HG02973 (cell line): ENCODE data around the gene CDH4.

Experiments used
- ATAC-seq: cut with Tn5 transposase; IDR thresholded peaks from one replicate; pipeline ENCODE4 v1.9.1; 2021; ENCODE audit warnings: moderate library complexity; ENCODE audit not compliant: unreplicated experiment

CDH4 gene

DNA sequence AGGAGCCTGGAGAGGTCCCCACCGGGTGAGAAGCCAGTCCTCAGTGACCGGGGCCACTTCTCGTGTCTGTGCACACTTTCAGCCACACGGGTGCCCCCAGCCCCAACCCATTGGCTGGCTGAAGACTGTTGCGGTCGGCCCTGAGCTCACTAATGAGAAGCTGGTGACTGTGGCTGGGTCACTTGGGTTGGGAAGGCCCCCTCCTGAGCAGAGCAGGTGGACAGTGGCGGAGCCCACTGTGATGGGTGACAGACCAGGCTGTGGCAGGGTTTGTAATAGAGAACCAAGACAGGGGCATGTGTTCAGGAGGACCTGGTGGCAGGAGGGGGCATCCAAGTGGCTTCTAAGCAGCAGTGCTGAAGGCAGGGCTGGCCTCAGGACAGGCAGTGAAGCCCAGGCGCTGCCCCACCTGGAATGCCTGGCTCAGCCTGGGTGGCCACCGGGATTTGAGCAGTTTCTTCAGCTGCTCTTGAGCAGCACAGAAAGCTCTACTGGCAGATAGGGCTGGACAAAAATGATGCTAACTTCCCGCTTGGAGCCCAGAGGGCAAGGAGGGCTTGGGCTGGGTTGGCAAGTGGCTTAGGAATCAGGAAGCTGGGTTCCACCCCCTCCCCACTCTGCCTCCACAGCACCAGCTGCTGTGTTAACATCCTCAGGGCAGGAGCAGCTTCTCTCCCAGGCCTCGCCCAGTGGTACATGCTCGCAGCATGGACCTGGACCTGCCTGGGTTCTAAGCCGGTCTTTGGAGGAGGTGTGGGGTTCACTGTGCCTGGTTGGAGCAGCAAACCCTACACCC lies 256.4 kb downstream of the CDH4 start:
- ATAC-seq: no peak

DNA sequence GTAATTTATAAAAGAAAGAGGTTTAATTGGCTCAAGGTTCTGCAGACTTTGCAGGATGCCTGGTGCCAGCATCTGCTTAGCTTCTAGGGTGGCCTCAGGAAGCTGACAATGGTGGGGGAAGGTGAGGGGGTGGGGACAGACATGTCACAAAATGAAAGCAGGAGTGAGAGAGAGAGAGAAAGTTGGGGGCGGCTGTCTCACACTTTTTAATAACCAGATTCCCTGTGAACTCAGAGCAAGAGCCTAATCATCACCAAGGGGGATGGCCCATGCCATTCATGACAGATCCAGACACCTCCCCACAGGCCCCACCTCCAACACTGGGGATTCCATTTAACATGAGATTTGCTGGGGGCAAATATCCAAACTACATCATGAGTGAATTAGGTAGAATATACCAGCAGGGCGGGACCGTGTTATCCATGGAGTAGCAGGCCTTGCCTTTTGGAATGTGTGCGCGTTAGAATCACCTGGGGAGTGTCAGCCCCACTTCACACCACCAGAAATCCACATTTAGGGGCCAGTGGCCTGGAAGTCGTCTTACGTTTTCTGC lies 258.8 kb downstream of the CDH4 start:
- ATAC-seq: no peak

DNA sequence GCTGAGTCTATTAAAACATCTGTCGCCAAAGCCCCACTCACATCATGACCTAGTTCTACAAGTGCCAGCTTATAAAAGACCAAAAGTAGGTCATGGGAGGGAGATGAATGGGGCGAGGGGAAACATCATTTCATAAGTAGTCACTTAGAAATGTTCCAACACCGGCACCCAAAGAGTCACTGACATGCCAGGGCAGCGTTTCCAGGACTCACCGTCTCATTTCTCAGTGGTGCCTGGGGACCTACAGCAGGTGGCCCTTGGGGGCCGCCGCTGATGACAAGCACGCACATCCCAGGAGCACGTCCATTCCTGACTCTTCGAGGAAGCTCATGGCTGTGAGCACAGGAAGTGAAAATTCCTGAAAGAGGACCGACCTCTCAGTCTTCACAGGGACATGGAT lies 260.4 kb downstream of the CDH4 start:
- ATAC-seq: no peak

GRCh38 chr20:61513124-61514017 lies 261.3 kb downstream of the CDH4 start:
- ATAC-seq: no peak

DNA sequence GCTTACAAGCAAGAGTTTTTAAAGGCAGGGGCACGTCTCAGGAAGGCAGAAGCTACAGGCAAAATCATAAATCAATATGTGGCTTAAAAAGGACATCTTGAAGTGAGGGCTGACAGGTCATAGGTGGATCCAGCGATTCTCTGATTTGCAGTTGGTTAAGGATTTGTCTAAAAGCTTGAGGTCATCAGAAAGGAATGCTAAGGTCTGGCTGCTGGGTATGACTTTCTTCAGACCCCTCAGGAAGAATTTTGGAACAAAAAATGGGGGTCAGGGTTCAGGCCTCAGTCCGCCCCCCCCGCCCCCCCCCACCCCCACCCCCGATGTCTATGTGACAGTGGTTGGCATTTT lies 261.9 kb downstream of the CDH4 start:
- ATAC-seq: no peak

DNA sequence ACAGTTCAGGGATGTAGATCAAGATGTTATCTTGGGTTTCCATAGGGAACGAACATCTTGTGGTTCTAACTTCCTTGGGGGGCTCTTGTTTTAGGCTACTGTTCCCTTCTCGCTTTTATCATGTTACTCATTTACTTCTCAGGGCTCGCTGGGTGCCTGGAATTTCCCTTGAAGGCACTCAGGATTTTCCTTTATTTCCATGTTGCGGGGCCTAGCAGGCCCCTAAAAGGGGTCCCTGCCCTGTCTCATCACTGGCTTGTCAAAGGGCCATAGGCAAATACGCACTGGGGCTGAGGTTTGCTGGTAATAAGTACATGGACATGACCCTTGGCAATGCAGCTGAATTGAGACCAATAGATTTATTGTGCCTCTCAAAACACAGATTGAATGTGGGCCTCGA lies 262.3 kb downstream of the CDH4 start:
- no peak for ATAC-seq

DNA sequence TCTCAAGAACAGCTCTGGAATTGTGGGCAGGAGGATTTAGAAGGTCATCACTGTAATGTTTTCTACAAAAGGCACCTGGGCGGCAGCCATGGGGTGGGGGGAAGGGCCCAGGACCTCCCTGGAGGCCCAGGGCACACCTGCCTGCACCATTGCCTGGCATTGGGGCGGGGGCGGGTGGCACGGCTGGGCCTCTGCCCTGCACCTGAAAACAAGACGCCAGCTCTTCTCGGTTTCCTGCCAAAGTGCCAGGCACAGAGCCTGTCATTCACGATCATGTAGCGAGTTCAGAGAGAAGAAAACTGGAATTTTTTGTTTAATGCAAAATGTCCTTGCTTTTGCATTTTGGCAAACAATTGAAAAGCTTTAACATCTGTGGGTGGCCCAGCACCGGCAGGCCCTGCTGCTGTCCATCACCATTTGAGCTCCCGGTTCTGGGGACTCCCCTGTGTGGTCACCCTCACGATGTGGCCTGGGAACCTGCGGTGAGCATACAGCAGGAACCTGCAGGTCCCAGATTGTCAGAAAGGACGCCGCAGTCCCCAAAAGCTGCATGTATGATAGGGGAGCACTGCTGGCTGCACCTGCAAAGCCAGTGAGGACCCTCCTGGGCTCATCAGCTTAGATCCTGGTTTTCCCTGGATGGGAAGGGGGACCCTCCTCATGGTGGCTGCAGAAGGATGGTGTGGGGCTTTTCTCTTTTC lies 262.9 kb downstream of the CDH4 start:
- ATAC-seq: no peak

DNA sequence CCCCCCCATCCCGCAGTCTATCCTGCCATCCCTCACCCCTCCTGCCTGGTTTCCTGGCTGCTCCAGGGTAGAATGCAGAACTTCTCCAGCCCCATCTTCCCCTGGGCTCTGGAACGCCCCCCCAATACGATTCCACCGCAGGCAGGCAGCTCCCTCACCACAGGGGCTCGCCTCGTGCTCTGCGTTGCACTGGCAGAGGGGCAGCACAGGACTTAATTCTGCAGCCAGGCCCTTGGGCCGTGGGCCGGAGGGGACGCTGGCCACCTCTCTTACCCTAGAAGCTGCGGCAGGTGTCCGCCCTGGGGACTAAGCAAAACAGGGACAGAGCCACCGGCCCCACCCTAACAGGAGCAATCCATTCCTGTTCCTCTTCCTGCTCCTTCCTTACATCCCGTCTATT lies 263.9 kb downstream of the CDH4 start:
- no peak for ATAC-seq

GRCh38 chr20:61516346-61517208 lies 264.5 kb downstream of the CDH4 start:
- no peak for ATAC-seq

DNA sequence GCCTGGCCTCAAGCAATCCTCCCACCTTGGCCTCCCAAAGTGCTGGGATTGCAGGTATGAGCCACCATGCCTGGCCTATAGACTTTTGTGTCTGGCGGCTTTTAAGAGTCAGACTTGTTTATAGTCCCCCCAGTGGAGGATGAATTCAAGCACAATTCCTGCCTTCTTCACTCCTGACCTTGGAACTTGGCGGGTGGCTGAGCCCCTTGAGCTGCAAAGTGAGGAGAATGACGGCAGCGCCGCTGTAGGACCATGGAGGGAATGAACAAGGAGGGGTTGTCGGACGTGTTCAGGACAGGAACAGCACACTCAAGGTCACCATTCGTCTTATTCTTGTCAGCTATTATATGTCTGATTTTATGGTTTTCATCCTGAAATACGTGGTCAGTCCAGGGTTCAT lies 265.4 kb downstream of the CDH4 start:
- no peak for ATAC-seq

GRCh38 chr20:61518424-61518951 lies 266.4 kb downstream of the CDH4 start:
- ATAC-seq: no peak

DNA sequence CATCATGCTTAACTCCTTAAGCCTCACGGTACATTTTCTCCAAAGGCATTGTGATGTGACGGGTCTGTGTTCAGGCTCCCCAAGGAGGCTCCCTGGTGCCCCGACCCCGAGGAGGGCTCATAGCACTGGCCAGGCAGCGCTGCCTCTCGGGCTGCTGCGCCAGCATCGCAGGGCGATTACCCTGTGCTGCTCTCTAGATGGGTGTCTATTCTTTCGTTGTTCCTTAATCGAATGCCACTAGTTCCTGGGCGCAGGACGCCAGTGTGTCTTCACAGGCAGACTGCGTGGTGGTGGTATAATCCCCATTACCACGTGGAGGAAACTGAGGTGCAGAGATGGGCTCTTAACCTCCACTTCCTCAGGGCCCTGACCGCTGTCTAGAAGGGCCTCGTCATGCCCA lies 267.4 kb downstream of the CDH4 start:
- no peak for ATAC-seq

- no peak for ATAC-seq
These were observed 268.2 kb downstream of the CDH4 start for GRCh38 chr20:61520076-61520892.

DNA sequence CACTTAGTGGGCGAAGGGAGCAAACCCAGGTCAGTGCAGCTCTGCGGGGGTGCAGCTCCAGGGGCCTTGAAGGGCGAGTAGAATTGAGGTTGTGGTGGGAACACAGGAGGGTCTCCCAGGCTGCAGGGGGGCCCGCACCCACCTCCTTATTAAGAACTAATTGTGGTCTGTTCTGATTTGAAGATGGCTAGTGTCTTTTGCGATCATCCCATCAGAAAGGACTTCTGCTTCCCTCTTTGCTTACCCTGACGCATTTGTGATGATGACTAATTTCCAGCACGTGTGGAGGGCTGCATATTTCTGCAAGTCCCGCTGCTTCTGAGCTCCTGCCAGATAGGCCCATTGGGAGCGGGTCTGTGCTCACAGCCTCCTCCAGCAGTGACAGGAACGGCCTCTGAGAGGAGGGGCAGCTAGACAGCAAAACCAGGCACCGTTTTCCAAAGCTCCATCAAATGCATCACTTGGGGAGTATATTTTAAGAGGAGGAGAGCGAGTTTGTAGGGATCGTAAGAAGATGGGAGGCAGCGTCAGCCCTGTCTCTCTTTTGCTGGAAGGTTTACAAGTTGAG lies 268.9 kb downstream of the CDH4 start:
- no peak for ATAC-seq

DNA sequence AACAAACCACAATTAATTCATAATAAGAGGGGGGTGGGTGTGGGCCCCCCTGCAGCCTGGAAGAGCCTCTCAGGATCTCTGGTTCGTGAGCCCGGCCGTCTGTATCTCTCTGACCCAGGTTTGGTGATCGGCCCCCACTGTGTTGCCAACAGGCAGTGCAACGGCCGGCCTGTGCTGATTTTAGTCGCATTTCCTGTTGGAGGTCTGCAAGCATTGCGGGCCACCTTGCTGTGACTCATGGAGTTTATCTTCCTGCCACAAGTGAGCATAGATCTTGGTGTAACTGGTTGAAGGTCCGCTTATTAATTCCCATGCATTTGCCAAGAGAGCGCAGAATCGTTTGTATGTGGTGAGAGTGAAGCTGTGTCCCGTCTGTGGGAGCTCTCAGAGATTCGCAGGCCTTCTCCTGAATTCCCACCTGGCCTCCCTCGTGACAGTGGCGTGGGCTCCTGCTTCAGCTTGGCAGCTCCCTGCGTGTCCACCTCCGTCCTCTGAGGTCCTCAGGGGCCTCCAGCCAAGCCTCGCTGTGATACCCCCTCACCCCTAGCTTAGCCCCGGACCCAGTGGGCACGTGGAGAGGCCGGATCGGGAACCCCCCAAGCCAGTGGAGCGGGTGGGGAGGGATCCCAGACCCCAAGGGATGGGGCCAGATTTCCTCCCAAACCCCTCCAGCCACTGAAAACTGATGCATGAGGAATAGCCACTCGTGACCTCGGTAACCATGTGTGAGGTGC lies 269.8 kb downstream of the CDH4 start:
- no peak for ATAC-seq

DNA sequence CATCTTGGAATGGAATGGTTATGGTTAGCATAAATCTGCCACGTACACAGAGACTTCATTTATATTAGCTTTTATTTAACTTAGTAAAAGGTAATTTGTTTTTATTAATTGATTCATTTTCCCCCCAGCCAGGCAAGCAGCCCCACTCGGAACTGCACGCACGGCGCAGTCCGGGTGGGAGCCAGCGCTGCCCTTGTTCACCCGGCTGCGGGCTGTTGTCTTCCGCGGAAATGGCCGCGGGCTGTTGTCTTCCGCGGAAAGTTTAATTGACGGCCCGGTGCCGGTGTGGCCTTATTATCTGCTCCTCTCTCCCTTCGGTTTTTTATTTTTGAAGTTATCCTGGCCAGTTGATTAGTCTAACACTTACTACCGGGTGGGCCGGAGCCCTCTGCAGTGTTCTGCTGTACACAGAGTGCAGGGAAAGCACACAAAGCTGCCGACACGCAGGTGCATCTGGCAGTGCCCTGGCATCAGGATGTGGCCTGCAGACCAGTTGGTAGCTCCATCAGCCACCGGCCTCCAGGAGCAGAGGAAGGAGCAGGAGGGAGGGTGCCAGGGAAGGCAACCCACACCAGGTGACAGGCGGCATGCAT lies 270.5 kb downstream of the CDH4 start:
- ATAC-seq: no peak

DNA sequence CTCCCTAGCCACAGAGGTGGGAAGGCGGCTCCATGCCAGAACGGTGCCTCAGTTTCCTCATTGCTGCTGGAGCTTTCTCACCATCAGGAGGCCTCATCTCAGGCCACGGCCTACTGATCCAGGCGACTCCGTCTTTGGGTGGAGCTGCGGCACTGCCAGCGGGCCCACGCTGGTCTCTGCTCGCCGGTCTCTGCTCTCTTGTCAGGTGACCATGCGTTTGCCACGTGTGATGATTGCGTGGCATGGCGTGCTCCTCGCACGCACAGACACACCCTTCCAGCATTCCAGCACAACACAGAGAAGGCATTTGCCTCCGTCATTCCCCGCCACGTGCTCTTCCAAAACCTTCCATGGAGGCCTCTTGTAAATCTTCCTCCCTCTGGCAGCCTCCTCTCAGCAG lies 271.1 kb downstream of the CDH4 start:
- no peak for ATAC-seq
